IMR-90 (cell line): ENCODE data around the gene KY. TPM values are rescaled to one million over a fixed set of nuclear protein-coding genes. Genes with fewer than 3 reads are reported as not detected.

ENCODE experiments used
- ATAC-seq: fragments of 200-7000 bp; cut with Tn5 transposase; 2 replicates; pipeline ENCODE4 v1.9.1; 2020; ENCODE audit warnings: low read depth, mild to moderate bottlenecking, moderate library complexity
- BruUV-seq: library from RNA; stranded (reverse); fragments of 400-500 nt; replicated peaks from 2 replicates; lab custom pipeline; 2021; lab: Mats Ljungman, UMichigan
- CTCF ChIA-PET: fragments of 300-600 bp; formaldehyde crosslinking; extraction: SDS; loops from one replicate; lab custom pipeline; 2021; ENCODE audit warnings: antibody characterized with exemption; lab: Yijun Ruan, JAX
- POLR2A ChIA-PET: fragments of 300-600 bp; sonication (Branson Sonifier 250); formaldehyde crosslinking; loops from one replicate; lab custom pipeline; 2022; ENCODE audit warnings: antibody characterized with exemption; ENCODE audit not compliant: unreplicated experiment; lab: Charles Lee
- DNase-seq: peaks from one replicate; pipeline ENCODE4 v3.0.0; 2013
- H2AFZ ChIP-seq: replicated peaks from 2 replicates; pipeline ENCODE3; 2013; ENCODE audit warnings: low read length, mild to moderate bottlenecking; ENCODE audit not compliant: poor library complexity
- H2AK5ac ChIP-seq: 2 replicates; pipeline ENCODE4 v1.6.1; 2013; ENCODE audit warnings: low read depth, low read length, inconsistent platforms
- H2AK9ac ChIP-seq: replicated peaks from 2 replicates; pipeline ENCODE3; 2013; ENCODE audit warnings: mild to moderate bottlenecking, low read depth, low read length, moderate library complexity; ENCODE audit not compliant: poor library complexity
- H2BK120ac ChIP-seq: 2 replicates; pipeline ENCODE4 v1.6.1; 2013; ENCODE audit warnings: low read depth, low read length, inconsistent platforms
- H2BK15ac ChIP-seq: 3 replicates; pipeline ENCODE4 v1.6.1; 2013; ENCODE audit warnings: low read depth, low read length, inconsistent platforms
- H2BK20ac ChIP-seq: 2 replicates; pipeline ENCODE4 v1.6.1; 2013; ENCODE audit warnings: low read depth, mild to moderate bottlenecking, inconsistent platforms, low read length, moderate library complexity
- H2BK5ac ChIP-seq: 2 replicates; pipeline ENCODE4 v1.6.1; 2013; ENCODE audit warnings: mild to moderate bottlenecking, low read depth, low read length, inconsistent platforms; ENCODE audit not compliant: poor library complexity, severe bottlenecking
- H3K14ac ChIP-seq: replicated peaks from 2 replicates; pipeline ENCODE4 v1.6.1; 2013; ENCODE audit warnings: low read depth, low read length, inconsistent platforms
- H3K18ac ChIP-seq: 2 replicates; pipeline ENCODE4 v1.6.1; 2013; ENCODE audit warnings: low read depth, low read length, control low read depth
- H3K23ac ChIP-seq: 2 replicates; pipeline ENCODE4 v1.6.1; 2013; ENCODE audit warnings: low read depth, low read length, inconsistent platforms
- H3K27ac ChIP-seq: 2 replicates; pipeline ENCODE4 v1.5.1; 2013; ENCODE audit warnings: mild to moderate bottlenecking, control low read depth, low read length; ENCODE audit not compliant: insufficient read depth
- H3K27me3 ChIP-seq: 2 replicates; pipeline ENCODE4 v1.6.1; 2013; ENCODE audit warnings: low read length; ENCODE audit not compliant: control insufficient read depth, insufficient read depth
- H3K36me3 ChIP-seq: 2 replicates; pipeline ENCODE4 v1.6.1; 2013; ENCODE audit warnings: low read length, mixed read lengths; ENCODE audit not compliant: control insufficient read depth, insufficient read depth
- H3K4ac ChIP-seq: 2 replicates; pipeline ENCODE4 v1.6.1; 2013; ENCODE audit warnings: low read depth, low read length, inconsistent platforms
- H3K4me1 ChIP-seq: 2 replicates; pipeline ENCODE4 v1.6.1; 2013; ENCODE audit warnings: low read length, mixed read lengths; ENCODE audit not compliant: control insufficient read depth, insufficient read depth
- H3K4me2 ChIP-seq: 2 replicates; pipeline ENCODE4 v1.6.1; 2013; ENCODE audit warnings: low read depth, mild to moderate bottlenecking, control low read depth, low read length, moderate library complexity
- H3K4me3 ChIP-seq: 2 replicates; pipeline ENCODE4 v1.5.1; 2013; ENCODE audit warnings: low read depth, mild to moderate bottlenecking, control low read depth, low read length, moderate library complexity; ENCODE audit not compliant: insufficient read depth
- H3K56ac ChIP-seq: 2 replicates; pipeline ENCODE4 v1.6.1; 2013; ENCODE audit warnings: low read length, inconsistent platforms; ENCODE audit not compliant: insufficient read depth; ENCODE audit errors: extremely low read depth
- H3K79me1 ChIP-seq, 2 experiments: 2 replicates each; pipeline ENCODE4 v1.6.1; 2013; ENCODE audit warnings: low read length in 2 of 2, inconsistent platforms in 1 of 2, low read depth in 1 of 2
- H3K9ac ChIP-seq: 2 replicates; pipeline ENCODE4 v1.6.1; 2013; ENCODE audit warnings: low read depth, low read length, control low read depth
- H3K9me1 ChIP-seq: 2 replicates; pipeline ENCODE4 v1.6.1; 2013; ENCODE audit warnings: low read length, inconsistent platforms; ENCODE audit not compliant: insufficient read depth
- H3K9me3 ChIP-seq: 2 replicates; pipeline ENCODE4 v1.6.1; 2013; ENCODE audit warnings: low read length; ENCODE audit not compliant: control insufficient read depth, insufficient read depth
- H4K20me1 ChIP-seq: 2 replicates; pipeline ENCODE4 v1.6.1; 2013; ENCODE audit warnings: low read length, inconsistent platforms; ENCODE audit not compliant: insufficient read depth
- H4K5ac ChIP-seq: 2 replicates; pipeline ENCODE4 v1.6.1; 2013; ENCODE audit warnings: mild to moderate bottlenecking, low read depth, low read length, control low read depth
- H4K8ac ChIP-seq, 2 experiments: 2 replicates each; pipeline ENCODE4 v1.6.1; 2013; ENCODE audit warnings: low read depth in 2 of 2, low read length in 2 of 2, control low read depth in 1 of 2, inconsistent platforms in 1 of 2
- H4K91ac ChIP-seq: 2 replicates; pipeline ENCODE4 v1.6.1; 2013; ENCODE audit warnings: low read depth, low read length, inconsistent platforms; ENCODE audit not compliant: insufficient read depth
- CHD1 ChIP-seq: IDR thresholded peaks from 2 replicates; pipeline ENCODE4 v1.6.1; 2012; ENCODE audit warnings: low read depth, low read length, improper control_type of control experiment
- MAFK ChIP-seq: IDR thresholded peaks from 2 replicates; pipeline ENCODE4 v1.6.1; 2012; ENCODE audit warnings: low read depth, low read length, improper control_type of control experiment
- MAZ ChIP-seq: IDR thresholded peaks from 2 replicates; pipeline ENCODE4 v1.6.1; 2012; ENCODE audit warnings: low read depth, mild to moderate bottlenecking, low read length, improper control_type of control experiment, moderate library complexity, borderline replicate concordance
- NFE2L2 ChIP-seq: fragments of 150-350 bp; IDR thresholded peaks from 2 replicates; pipeline ENCODE4 v1.6.1; 2016; ENCODE audit warnings: low read depth, mild to moderate bottlenecking, low read length
- RAD21 ChIP-seq: IDR thresholded peaks from 2 replicates; pipeline ENCODE4 v1.6.1; 2012; ENCODE audit warnings: low read length, improper control_type of control experiment
- RFX5 ChIP-seq: IDR thresholded peaks from 2 replicates; pipeline ENCODE4 v1.8.0; 2012; ENCODE audit warnings: low read depth, mild to moderate bottlenecking, low read length, moderate library complexity
- USF2 ChIP-seq: fragments of 150-350 bp; IDR thresholded peaks from 2 replicates; pipeline ENCODE4 v1.6.1; 2017; ENCODE audit warnings: mild to moderate bottlenecking, antibody characterized with exemption, low read length, low read depth
- WGBS, 2 experiments: methylation state at CpG; one replicate each; pipeline versions ENCODE4 v1.1.5 to v1.1.7; 2013; ENCODE audit warnings: missing lambda C conversion rate in 2 of 2; ENCODE audit not compliant: insufficient read length in 1 of 2; ENCODE audit errors: extremely low coverage in 2 of 2; 5-methylcytosine and 5-hydroxymethylcytosine counted together
- dilution Hi-C: fragments of 300-500 bp; cut with HindIII; formaldehyde crosslinking; loops from one replicate; pipeline ENCODE4 v1.14.3; 2018; ENCODE audit warnings: low sequenced_read_pairs; ENCODE audit not compliant: unreplicated experiment
- in situ Hi-C: fragments of 300-500 bp; cut with MboI; formaldehyde crosslinking; loops from 3 replicates; pipeline ENCODE4 v1.14.3; 2019; ENCODE audit warnings: low sequenced_read_pairs, inconsistent platforms, mixed read lengths
- intact Hi-C: fragments of 100-400 bp; cut with micrococcal nuclease; formaldehyde crosslinking; loops from 2 replicates; pipeline ENCODE4 v1.10.0; 2022
- polyA plus RNA-seq, 3 experiments: library from polyadenylated mRNA; depleted of rRNA; stranded (reverse); fragments of >200 nt; gene quantifications; 2 replicates each; pipeline ENCODE4 v1.2.3, GENCODE V29; 2012; ENCODE audit warnings: low replicate concordance in 1 of 3
- total RNA-seq: library from RNA; depleted of rRNA; stranded (reverse); fragments of >200 nt; gene quantifications from 2 replicates; pipeline ENCODE4 v1.2.3, GENCODE V29; 2012
- TF ChIP-seq, protein P1 (sequence below): conservative IDR thresholded peaks from 2 replicates; pipeline ENCODE4 v1.5.1; 2012; ENCODE audit warnings: mild to moderate bottlenecking, low read depth, low read length, improper control_type of control experiment
- TF ChIP-seq, protein P2 (sequence below): fragments of 150-350 bp; IDR thresholded peaks from 2 replicates; pipeline ENCODE4 v1.6.1; 2016; ENCODE audit warnings: low read depth, mild to moderate bottlenecking, low read length, moderate library complexity, borderline replicate concordance

KY gene
- total and polyA plus RNA-seq, 2 of the 4 experiments (the other 2 are of a cell fraction) = under 0.01 to 0.09 TPM

DNA sequence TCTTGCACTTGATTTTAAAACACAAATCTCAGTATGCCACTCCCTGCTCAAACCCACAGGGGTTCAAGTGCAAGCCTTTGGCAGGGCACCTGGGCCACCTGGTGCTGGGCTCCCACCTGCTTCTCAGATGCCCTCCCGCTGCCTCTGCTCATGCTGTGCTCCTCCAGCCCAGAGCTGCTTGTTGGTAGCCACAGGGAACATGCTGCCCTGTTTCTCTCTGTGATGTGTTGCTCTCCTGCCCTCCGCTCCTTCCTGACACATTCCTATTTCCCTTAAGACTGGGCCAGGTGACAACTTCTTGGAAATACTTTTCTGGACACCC, 27.1 kb upstream of the KY start:
- Histone ChIP-seq H3K36me3 (no peaks in the 10 kb centered on the region), H3K9me1 (no peaks in the 10 kb centered on the region), H3K4me3 (no peak overlapping the region), H2BK5ac (no peak overlapping the region), H3K4ac (no peak overlapping the region), H3K27me3 (peaks cover 2% of the 10 kb centered on the region; the same call in 1 of the 2 replicates), H4K5ac (no peak overlapping the region), H4K91ac (no peak overlapping the region), H3K14ac (no peak overlapping the region), H3K9me3 (peaks cover 8% of the 10 kb centered on the region), H3K4me1 (no peaks in the 10 kb centered on the region), H4K8ac (no peak overlapping the region), H3K23ac (no peak overlapping the region), H2BK120ac (no peak overlapping the region), H2BK15ac (no peak overlapping the region), H3K27ac (no peak overlapping the region), H2AK9ac (no peak overlapping the region), H3K9ac (no peak overlapping the region), H3K18ac (no peak overlapping the region), H3K79me1 (no peaks in the 10 kb centered on the region), H4K20me1 (no peaks in the 10 kb centered on the region), H2BK20ac (no peak overlapping the region), H2AK5ac (no peak overlapping the region), H3K56ac (no peak overlapping the region), H3K4me2 (no peak overlapping the region), H2AFZ (no peak overlapping the region)
- 60% methylated on average over 2 of the region's 2 CpGs; no CpG with 5 or more reads in 1 of the 2 experiments for WGBS, 2 experiments
- POLR2A ChIA-PET = no interaction called here
- BruUV-seq = no TSS peak
- ATAC-seq = no peak
- TF ChIP-seq USF2 (no peak), NFE2L2 (no peak), RAD21 (no peak), MAFK (no peak), RFX5 (no peak), CHD1 (no peak), MAZ (no peak)
- TF ChIP-seq, protein P1, sequence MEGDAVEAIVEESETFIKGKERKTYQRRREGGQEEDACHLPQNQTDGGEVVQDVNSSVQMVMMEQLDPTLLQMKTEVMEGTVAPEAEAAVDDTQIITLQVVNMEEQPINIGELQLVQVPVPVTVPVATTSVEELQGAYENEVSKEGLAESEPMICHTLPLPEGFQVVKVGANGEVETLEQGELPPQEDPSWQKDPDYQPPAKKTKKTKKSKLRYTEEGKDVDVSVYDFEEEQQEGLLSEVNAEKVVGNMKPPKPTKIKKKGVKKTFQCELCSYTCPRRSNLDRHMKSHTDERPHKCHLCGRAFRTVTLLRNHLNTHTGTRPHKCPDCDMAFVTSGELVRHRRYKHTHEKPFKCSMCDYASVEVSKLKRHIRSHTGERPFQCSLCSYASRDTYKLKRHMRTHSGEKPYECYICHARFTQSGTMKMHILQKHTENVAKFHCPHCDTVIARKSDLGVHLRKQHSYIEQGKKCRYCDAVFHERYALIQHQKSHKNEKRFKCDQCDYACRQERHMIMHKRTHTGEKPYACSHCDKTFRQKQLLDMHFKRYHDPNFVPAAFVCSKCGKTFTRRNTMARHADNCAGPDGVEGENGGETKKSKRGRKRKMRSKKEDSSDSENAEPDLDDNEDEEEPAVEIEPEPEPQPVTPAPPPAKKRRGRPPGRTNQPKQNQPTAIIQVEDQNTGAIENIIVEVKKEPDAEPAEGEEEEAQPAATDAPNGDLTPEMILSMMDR = no peak
- TF ChIP-seq, protein P2, sequence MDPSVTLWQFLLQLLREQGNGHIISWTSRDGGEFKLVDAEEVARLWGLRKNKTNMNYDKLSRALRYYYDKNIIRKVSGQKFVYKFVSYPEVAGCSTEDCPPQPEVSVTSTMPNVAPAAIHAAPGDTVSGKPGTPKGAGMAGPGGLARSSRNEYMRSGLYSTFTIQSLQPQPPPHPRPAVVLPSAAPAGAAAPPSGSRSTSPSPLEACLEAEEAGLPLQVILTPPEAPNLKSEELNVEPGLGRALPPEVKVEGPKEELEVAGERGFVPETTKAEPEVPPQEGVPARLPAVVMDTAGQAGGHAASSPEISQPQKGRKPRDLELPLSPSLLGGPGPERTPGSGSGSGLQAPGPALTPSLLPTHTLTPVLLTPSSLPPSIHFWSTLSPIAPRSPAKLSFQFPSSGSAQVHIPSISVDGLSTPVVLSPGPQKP = no peak
- no peak for DNase-seq
- CTCF ChIA-PET = no interaction called here
- intact Hi-C loops (no loop called here), in situ Hi-C loops (no loop called here), dilution Hi-C loops (no loop called here)
